Panc1 (cell line): ENCODE measurements around the gene OR1J4. TPM values are rescaled to one million over a fixed set of nuclear protein-coding genes. Genes with fewer than 3 reads are reported as not detected.
A peak's percentile ranks its signal among the peaks of the same experiment; 100 is the strongest.

Experiments
- ATAC-seq: fragments of 200-7000 bp; cut with Tn5 transposase; 2 replicates; pipeline ENCODE4 v1.9.1; 2020; ENCODE audit warnings: mild to moderate bottlenecking, moderate library complexity
- BruUV-seq: library from RNA; stranded (reverse); fragments of 400-500 nt; replicated peaks from 2 replicates; lab custom pipeline; 2021; lab: Mats Ljungman, UMichigan
- CTCF ChIA-PET: fragments of 300-600 bp; sonication (Branson Sonifier 250); formaldehyde crosslinking; loops from one replicate; lab custom pipeline; 2022; ENCODE audit warnings: antibody characterized with exemption; lab: Charles Lee
- POLR2A ChIA-PET: fragments of 300-600 bp; sonication (Branson Sonifier 250); formaldehyde crosslinking; loops from one replicate; lab custom pipeline; 2022; ENCODE audit warnings: antibody characterized with exemption; lab: Charles Lee
- DNase-seq: peaks from one replicate; pipeline ENCODE4 v3.0.0-alpha.2; 2010; ENCODE audit warnings: low read depth, low spot score
- H3K27ac ChIP-seq: 2 replicates; pipeline ENCODE4 v1.5.1; 2011; ENCODE audit warnings: mild to moderate bottlenecking, low read length, inconsistent platforms
- H3K27me3 ChIP-seq: fragments of 200-500 bp; sonication (Bioruptor generic); 2 replicates; pipeline ENCODE4 v1.6.0; 2014; ENCODE audit warnings: low read length, inconsistent platforms; ENCODE audit not compliant: control insufficient read depth, insufficient read depth
- H3K36me3 ChIP-seq: fragments of 200-500 bp; sonication (Bioruptor generic); 2 replicates; pipeline ENCODE4 v1.5.1; 2014; ENCODE audit warnings: inconsistent platforms, mild to moderate bottlenecking, low read length, moderate library complexity; ENCODE audit not compliant: control insufficient read depth, insufficient read depth
- H3K4me1 ChIP-seq: 2 replicates; pipeline ENCODE4 v1.5.1; 2011; ENCODE audit warnings: inconsistent platforms, mild to moderate bottlenecking, low read length, moderate library complexity; ENCODE audit not compliant: control insufficient read depth, insufficient read depth
- H3K4me3 ChIP-seq, 2 experiments: 2 replicates each; pipeline ENCODE4 v1.5.1; 2011 to 2012; ENCODE audit warnings: low read depth in 2 of 2, low read length in 2 of 2, mild to moderate bottlenecking in 2 of 2, inconsistent platforms in 1 of 2, moderate library complexity in 1 of 2
- H3K9me3 ChIP-seq: fragments of 200-500 bp; sonication (Bioruptor generic); 2 replicates; pipeline ENCODE4 v1.5.1; 2014; ENCODE audit warnings: low read depth, mild to moderate bottlenecking, inconsistent platforms, low read length, moderate library complexity; ENCODE audit not compliant: control insufficient read depth, insufficient read depth
- POLR2AphosphoS5 ChIP-seq: IDR thresholded peaks from 2 replicates; pipeline ENCODE4 v1.6.1; 2012; ENCODE audit warnings: mild to moderate bottlenecking, low read depth, low read length, moderate library complexity
- SIN3A ChIP-seq: IDR thresholded peaks from 2 replicates; pipeline ENCODE4 v1.6.1; 2012; ENCODE audit warnings: low read depth, mild to moderate bottlenecking, low read length, moderate library complexity, borderline replicate concordance; ENCODE audit not compliant: insufficient read depth
- TCF7L2 ChIP-seq: IDR thresholded peaks from 2 replicates; pipeline ENCODE4 v1.6.1; 2011; ENCODE audit warnings: mild to moderate bottlenecking, low read depth, low read length, inconsistent platforms
- in situ Hi-C: cut with HindIII; loops from 2 replicates; pipeline ENCODE4 v1.10.0; 2016; ENCODE audit warnings: low sequenced_read_pairs, low pct_unique_long_range_greater_than_20kb
- intact Hi-C: fragments of 100-400 bp; cut with micrococcal nuclease; formaldehyde crosslinking; loops from one replicate; pipeline ENCODE4 v1.10.0; 2022; ENCODE audit not compliant: unreplicated experiment
- total RNA-seq: library from RNA; stranded (reverse); gene quantifications from one replicate; pipeline ENCODE4 v1.2.1, GENCODE V29; 2021; ENCODE audit not compliant: unreplicated experiment
- TF ChIP-seq, protein P1 (sequence below), 2 experiments: IDR thresholded peaks; 2 replicates each; pipeline ENCODE4 v1.6.1; 2011 to 2012; ENCODE audit warnings: low read depth in 2 of 2, control low read depth in 1 of 2, low read length in 1 of 2, mild to moderate bottlenecking in 1 of 2, moderate library complexity in 1 of 2; ENCODE audit not compliant: insufficient read depth in 1 of 2
- TF ChIP-seq, protein P2 (sequence below): fragments of 450-650 bp; IDR thresholded peaks from 2 replicates; pipeline ENCODE4 v1.5.1; 2017; ENCODE audit warnings: mild to moderate bottlenecking

Gene OR1J4
- total RNA-seq, 1 experiment from 2014 or later, result not detected

DNA sequence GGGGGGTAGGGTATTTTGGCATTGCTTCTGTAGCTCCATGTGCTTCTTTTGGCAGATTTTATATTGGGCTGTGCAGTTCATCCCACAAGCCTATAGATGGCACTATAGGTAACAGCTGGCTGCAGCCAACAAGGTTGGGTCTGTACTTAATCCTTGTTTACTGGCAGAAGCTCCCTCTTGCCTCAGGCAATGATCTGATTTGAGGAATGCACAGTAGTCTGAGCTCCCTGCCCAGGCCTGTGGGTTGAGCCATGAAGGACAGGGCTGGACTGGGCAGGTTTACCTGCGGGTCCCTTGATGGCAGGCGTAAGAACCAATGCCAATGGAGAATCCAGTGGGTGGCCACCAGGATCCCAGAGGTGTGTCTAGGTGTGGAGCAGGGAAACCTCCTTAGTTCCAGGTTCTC is 20.1 kb upstream of the OR1J4 start:
- no peaks in the 10 kb centered on the region for H3K9me3 ChIP-seq
- no TSS peak for BruUV-seq
- H3K36me3 ChIP-seq, result no peaks in the 10 kb centered on the region
- ATAC-seq, result no peak
- no peak overlapping the region for H3K27ac ChIP-seq
- H3K27me3 ChIP-seq, result peaks cover 2% of the 10 kb centered on the region; the same call in 1 of the 2 replicates
- in situ Hi-C loops (no loop called here), intact Hi-C loops (no loop called here)
- peak; percentile 27 for DNase-seq
- no peaks in the 10 kb centered on the region for H3K4me1 ChIP-seq
- ChIA-PET CTCF (interaction anchor here (0.7 to 0.8 kb wide), 2 partner anchors 310 to 312 kb away, joined by 3 read pairs; no protein-coding TSS in a partner anchor), POLR2A (no interaction called here)
- no peak overlapping the region for H3K4me3 ChIP-seq
- TF ChIP-seq TCF7L2 (no peak), POLR2AphosphoS5 (no peak), SIN3A (no peak)
- TF ChIP-seq, protein P1, sequence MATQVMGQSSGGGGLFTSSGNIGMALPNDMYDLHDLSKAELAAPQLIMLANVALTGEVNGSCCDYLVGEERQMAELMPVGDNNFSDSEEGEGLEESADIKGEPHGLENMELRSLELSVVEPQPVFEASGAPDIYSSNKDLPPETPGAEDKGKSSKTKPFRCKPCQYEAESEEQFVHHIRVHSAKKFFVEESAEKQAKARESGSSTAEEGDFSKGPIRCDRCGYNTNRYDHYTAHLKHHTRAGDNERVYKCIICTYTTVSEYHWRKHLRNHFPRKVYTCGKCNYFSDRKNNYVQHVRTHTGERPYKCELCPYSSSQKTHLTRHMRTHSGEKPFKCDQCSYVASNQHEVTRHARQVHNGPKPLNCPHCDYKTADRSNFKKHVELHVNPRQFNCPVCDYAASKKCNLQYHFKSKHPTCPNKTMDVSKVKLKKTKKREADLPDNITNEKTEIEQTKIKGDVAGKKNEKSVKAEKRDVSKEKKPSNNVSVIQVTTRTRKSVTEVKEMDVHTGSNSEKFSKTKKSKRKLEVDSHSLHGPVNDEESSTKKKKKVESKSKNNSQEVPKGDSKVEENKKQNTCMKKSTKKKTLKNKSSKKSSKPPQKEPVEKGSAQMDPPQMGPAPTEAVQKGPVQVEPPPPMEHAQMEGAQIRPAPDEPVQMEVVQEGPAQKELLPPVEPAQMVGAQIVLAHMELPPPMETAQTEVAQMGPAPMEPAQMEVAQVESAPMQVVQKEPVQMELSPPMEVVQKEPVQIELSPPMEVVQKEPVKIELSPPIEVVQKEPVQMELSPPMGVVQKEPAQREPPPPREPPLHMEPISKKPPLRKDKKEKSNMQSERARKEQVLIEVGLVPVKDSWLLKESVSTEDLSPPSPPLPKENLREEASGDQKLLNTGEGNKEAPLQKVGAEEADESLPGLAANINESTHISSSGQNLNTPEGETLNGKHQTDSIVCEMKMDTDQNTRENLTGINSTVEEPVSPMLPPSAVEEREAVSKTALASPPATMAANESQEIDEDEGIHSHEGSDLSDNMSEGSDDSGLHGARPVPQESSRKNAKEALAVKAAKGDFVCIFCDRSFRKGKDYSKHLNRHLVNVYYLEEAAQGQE (IDR thresholded peaks at IDR 0.05; ENCODE audit: insufficient read depth in 1 of 2, low read depth in 2 of 2, low read length in 1 of 2), result no peak
- TF ChIP-seq, protein P2, sequence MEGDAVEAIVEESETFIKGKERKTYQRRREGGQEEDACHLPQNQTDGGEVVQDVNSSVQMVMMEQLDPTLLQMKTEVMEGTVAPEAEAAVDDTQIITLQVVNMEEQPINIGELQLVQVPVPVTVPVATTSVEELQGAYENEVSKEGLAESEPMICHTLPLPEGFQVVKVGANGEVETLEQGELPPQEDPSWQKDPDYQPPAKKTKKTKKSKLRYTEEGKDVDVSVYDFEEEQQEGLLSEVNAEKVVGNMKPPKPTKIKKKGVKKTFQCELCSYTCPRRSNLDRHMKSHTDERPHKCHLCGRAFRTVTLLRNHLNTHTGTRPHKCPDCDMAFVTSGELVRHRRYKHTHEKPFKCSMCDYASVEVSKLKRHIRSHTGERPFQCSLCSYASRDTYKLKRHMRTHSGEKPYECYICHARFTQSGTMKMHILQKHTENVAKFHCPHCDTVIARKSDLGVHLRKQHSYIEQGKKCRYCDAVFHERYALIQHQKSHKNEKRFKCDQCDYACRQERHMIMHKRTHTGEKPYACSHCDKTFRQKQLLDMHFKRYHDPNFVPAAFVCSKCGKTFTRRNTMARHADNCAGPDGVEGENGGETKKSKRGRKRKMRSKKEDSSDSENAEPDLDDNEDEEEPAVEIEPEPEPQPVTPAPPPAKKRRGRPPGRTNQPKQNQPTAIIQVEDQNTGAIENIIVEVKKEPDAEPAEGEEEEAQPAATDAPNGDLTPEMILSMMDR, result peak; percentile 78

DNA sequence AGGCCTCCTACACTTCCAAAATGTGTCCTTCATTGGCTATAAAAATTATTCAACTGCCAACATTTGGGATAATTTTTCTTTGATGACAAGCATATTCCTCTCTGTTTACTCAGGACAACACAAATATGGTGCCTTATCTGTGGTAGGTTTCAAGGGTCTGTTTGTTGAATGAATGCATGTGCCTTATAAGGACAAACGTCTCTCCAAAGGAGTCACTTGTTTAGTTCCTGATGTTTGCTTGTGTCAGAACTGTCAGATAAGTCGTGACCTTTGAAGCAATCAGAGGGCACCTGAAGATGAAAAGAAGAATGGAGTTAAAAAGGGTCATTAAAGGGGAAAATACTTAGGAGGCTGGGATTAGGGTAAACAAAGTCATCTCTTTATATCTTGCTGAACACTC is 12.0 kb upstream of the OR1J4 start:
- ATAC-seq, result no peak
- intact Hi-C loops (no loop called here), in situ Hi-C loops (no loop called here)
- no peaks in the 10 kb centered on the region for H3K4me1 ChIP-seq
- no peaks in the 10 kb centered on the region for H3K36me3 ChIP-seq
- no peak overlapping the region for H3K27ac ChIP-seq
- no peak for DNase-seq
- ChIA-PET CTCF (no interaction called here), POLR2A (no interaction called here)
- no peaks in the 10 kb centered on the region for H3K9me3 ChIP-seq
- BruUV-seq, result no TSS peak
- no peak overlapping the region for H3K4me3 ChIP-seq
- TF ChIP-seq, protein P2, result no peak
- TF ChIP-seq, protein P1 (IDR thresholded peaks at IDR 0.05; ENCODE audit: insufficient read depth in 1 of 2, low read depth in 2 of 2, low read length in 1 of 2), result no peak
- TF ChIP-seq POLR2AphosphoS5, result no peak
- TF ChIP-seq TCF7L2, result no peak
- no peak for TF ChIP-seq SIN3A
- no peaks in the 10 kb centered on the region; the same call in 1 of the 2 replicates for H3K27me3 ChIP-seq
